Fibroblast of the aortic adventitia (primary cell): ENCODE results near the gene LCN9. TPM values are rescaled to one million over a fixed set of nuclear protein-coding genes. Genes with fewer than 3 reads are reported as not detected.
"Not testable (repeated sequence)": the region's sequence is repeated elsewhere in the genome, so short reads cannot be mapped to it uniquely, and the experiment has no call there.

Experiments used
- DNase-seq: peaks from one replicate; pipeline ENCODE4 v3.0.0-alpha.2; 2010; ENCODE audit warnings: low read depth
- H3K4me3 ChIP-seq: 2 replicates; pipeline ENCODE4 v1.5.1; 2011; ENCODE audit warnings: low read depth, mild to moderate bottlenecking, control low read depth, low read length, moderate library complexity
- CTCF ChIP-seq: IDR thresholded peaks from 2 replicates; pipeline ENCODE4 v1.5.1; 2011; ENCODE audit warnings: mild to moderate bottlenecking, low read length, control low read depth, inconsistent platforms; ENCODE audit not compliant: insufficient read depth
- total RNA-seq: library from RNA; depleted of rRNA; stranded (reverse); fragments of >200 nt; gene quantifications from 2 replicates; pipeline ENCODE4 v1.2.3, GENCODE V29; 2012; ENCODE audit warnings: low replicate concordance

LCN9 gene
- total RNA-seq, 1 donor, result not detected

- no peak overlapping the region for H3K4me3 ChIP-seq
- DNase-seq, result no peak
- TF ChIP-seq CTCF, result no peak
Measured at GRCh38 chr9:135666534-135667462, 3.7 kb downstream of the LCN9 start.

GRCh38 chr9:135667463-135668001 is 4.4 kb downstream of the LCN9 start:
- DNase-seq, result no peak
- no peak for TF ChIP-seq CTCF
- H3K4me3 ChIP-seq, result no peak overlapping the region

- H3K4me3 ChIP-seq, DNase-seq: not testable (repeated sequence)
Measured at GRCh38 chr9:135669018-135669417, 5.9 kb downstream of the LCN9 start.

- H3K4me3 ChIP-seq, result no peak overlapping the region
- DNase-seq, result no peak
- no peak for TF ChIP-seq CTCF
Measured at GRCh38 chr9:135669616-135670285, 6.6 kb downstream of the LCN9 start.

GRCh38 chr9:135670721-135671590 is 7.8 kb downstream of the LCN9 start:
- no peak for DNase-seq
- no peak overlapping the region for H3K4me3 ChIP-seq
- no peak for TF ChIP-seq CTCF

GRCh38 chr9:135671591-135672041 is 8.5 kb downstream of the LCN9 start:
- no peak for TF ChIP-seq CTCF
- DNase-seq, result no peak
- no peak overlapping the region for H3K4me3 ChIP-seq

GRCh38 chr9:135672786-135673185 is 9.7 kb downstream of the LCN9 start:
- DNase-seq, H3K4me3 ChIP-seq: not testable (repeated sequence)
